ENCODE data around the gene NCKAP5.

NCKAP5 gene

DNA sequence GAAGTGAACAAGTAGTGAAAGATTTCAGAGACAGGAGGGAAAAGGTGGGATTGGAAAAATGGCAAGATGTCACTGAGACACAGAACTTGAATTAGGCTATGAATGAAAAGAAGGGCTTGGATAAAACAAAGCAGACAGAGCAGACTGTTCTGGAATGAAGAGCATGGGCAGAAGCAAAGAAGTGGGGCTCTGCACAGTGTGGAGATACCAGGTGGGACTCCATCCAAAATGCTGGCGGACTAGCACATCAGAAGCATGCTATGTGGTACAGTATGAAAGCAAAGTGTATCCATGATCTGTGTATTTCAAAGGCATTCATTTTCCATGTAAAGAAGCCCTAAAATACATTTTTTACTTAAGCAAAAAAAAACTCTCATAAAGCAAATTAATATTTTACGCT, 487.4 kb downstream of the NCKAP5 start:
- ChIA-PET POLR2A (no interaction called here), CTCF (no interaction called here)
- no peak overlapping the region for H3K4me3 ChIP-seq (ENCODE audit: low read depth, low read length)
- TF ChIP-seq, protein P1, sequence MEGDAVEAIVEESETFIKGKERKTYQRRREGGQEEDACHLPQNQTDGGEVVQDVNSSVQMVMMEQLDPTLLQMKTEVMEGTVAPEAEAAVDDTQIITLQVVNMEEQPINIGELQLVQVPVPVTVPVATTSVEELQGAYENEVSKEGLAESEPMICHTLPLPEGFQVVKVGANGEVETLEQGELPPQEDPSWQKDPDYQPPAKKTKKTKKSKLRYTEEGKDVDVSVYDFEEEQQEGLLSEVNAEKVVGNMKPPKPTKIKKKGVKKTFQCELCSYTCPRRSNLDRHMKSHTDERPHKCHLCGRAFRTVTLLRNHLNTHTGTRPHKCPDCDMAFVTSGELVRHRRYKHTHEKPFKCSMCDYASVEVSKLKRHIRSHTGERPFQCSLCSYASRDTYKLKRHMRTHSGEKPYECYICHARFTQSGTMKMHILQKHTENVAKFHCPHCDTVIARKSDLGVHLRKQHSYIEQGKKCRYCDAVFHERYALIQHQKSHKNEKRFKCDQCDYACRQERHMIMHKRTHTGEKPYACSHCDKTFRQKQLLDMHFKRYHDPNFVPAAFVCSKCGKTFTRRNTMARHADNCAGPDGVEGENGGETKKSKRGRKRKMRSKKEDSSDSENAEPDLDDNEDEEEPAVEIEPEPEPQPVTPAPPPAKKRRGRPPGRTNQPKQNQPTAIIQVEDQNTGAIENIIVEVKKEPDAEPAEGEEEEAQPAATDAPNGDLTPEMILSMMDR (IDR thresholded peaks at IDR 0.05; ENCODE audit: insufficient read depth, low read length, missing control alignments) = no peak
- no peak for DNase-seq (ENCODE audit: low read depth, low spot score)

DNA sequence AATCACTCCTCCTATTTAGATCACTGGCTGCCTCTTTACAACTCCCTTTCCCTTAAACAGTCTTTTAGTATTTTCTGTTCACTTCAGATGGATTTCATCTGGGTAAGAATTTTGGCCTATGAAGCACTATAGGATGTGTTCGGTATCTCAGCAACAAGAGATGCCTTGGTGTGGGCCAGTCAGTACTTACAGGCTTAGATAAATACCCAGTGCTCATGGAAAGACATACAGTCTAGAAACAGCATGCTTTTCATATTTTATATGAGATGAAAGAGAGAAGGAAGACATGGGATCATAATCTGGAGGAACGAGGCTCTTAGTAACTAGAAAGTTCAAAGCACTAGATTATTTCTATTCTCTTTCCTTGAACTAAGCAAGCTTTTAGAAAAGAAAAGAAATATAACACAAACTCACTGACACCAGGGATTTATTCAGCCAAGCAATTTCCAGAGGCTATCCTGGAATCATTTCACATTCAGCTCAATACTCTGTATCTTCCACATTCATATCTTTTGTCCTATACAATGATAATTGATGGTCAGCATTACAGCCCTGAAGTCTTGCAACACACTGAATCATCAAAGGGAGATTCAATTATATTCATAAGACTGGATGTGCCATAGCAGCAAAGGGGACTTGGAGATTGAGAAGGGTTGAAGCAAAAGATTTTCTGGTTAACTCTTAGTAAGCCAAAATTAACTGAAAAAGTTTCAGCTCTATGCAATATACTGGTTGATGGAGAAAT, 489.4 kb downstream of the NCKAP5 start:
- POLR2A ChIA-PET = no interaction called here
- H3K4me3 ChIP-seq (ENCODE audit: low read depth, low read length) = no peak overlapping the region
- CTCF ChIA-PET = no interaction called here
- TF ChIP-seq, protein P1 (IDR thresholded peaks at IDR 0.05; ENCODE audit: insufficient read depth, low read length, missing control alignments) = no peak
- no peak for DNase-seq (ENCODE audit: low read depth, low spot score)

DNA sequence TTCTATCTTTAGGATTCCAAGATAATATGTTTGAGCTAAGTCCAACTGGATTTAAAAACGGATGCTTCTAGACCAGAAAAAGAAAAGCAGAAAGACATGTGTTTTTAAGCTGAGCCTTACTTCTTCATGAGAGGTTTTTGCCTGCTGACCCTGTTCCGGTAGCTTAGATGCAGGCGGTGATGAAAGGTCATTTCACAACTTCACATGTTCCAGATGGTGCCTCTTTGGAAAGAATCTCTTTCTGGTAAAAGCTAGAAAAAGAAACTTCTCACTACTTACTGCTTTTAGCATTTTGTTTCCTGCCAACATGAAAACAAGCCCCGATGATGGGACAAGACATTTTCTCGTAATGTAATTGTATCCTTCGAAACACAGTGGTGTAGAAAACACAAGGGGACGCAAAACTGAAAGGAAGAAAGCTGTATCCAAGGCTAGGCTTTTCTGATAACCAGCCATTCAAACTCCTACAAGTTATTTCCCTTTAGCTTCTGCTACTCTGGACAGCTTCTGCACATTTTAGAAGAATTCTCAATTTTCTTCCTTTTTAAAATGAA, 490.9 kb downstream of the NCKAP5 start:
- no peak overlapping the region for H3K4me3 ChIP-seq (ENCODE audit: low read depth, low read length)
- no peak for DNase-seq (ENCODE audit: low read depth, low spot score)
- TF ChIP-seq, protein P1 (IDR thresholded peaks at IDR 0.05; ENCODE audit: insufficient read depth, low read length, missing control alignments) = no peak
- ChIA-PET CTCF (interaction anchor here (0.5 kb wide), 1 partner anchor 13 kb away, joined by 3 read pairs; no protein-coding TSS in a partner anchor), POLR2A (no interaction called here)

DNA sequence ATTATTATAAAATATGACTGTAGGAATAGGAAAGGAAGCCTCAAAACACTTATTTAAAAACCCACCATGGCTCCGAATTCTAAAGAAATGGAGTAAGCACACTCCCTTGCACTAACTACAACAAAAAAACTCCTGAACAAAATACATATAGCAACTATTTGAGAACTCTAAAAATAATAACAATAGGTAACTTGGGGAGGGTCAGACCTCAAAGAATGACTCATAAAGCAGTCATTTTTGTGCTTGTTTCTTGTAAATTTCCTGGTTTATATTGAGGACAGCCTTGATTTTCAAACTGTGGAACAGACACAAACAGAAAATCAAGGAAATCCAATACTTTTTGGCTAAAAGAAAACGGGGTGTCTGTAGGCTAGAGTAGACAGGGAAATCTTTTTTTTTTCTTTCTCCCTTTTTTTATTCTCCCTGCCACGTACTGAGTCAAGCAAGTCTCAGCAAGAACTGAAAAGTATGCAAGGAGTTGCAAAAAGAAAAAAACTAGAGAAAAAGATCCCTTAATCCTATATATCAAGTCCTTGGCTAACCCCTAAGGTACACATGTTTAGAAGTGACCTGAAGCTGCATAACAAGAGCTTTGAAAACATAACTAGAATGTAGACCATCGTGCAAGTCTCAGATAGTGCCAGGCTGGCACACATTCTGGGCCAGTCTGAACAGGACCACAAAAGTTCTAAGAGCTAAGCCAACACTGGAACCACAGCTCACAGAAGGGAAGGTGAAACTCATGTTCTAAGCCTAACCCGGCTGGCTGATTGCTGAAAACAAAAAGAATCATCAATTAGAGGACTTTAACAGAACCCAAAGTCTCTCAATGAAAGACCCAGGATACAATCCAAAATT, 495.2 kb downstream of the NCKAP5 start:
- H3K4me3 ChIP-seq (ENCODE audit: low read depth, low read length) = no peak overlapping the region
- POLR2A ChIA-PET = no interaction called here
- CTCF ChIA-PET = no interaction called here
- DNase-seq (ENCODE audit: low read depth, low spot score) = no peak
- TF ChIP-seq, protein P1 (IDR thresholded peaks at IDR 0.05; ENCODE audit: insufficient read depth, low read length, missing control alignments) = no peak

DNA sequence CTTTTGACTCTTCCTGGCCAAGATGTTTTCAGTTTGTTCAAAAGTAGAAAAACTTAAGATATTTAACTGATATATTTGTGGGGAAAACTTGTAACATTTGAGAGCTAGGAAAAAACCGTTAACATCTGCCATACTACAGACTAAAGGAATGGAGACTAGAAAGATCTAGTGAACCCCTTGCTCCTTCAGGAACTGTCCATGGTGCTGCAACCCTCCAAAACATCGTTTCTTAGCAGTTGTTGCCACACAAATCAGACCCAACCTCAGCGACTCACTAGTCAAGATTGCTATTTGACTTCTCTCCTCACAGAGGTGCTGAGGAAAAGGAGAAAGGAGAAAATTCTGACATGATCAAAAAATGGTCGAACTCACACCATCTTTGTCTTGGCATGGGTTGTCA, 504.5 kb downstream of the NCKAP5 start:
- DNase-seq (ENCODE audit: low read depth, low spot score) = no peak
- POLR2A ChIA-PET = no interaction called here
- CTCF ChIA-PET = no interaction called here
- TF ChIP-seq, protein P1 (IDR thresholded peaks at IDR 0.05; ENCODE audit: insufficient read depth, low read length, missing control alignments) = no peak
- H3K4me3 ChIP-seq (ENCODE audit: low read depth, low read length) = no peak overlapping the region

Measured in AG04449 (cell line).